Stomach (tissue), 9 donors: ENCODE data around the gene ADAMTS12. TPM values are rescaled to one million over a fixed set of nuclear protein-coding genes. Genes with fewer than 3 reads are reported as not detected.

Source experiments
- DNase-seq, 2 donors: peaks; one replicate each; pipeline versions ENCODE4 v3.0.0 to v3.0.0-alpha.2; 2013 to 2019
- H3K27ac ChIP-seq, 5 donors: fragments of 200-600 bp in 4 of 5; sonication (generic) in 4 of 5; one replicate each; pipeline ENCODE4 v1.5.1; 2013 to 2019; ENCODE audit warnings: mild to moderate bottlenecking in 1 of 5, moderate library complexity in 1 of 5
- H3K27me3 ChIP-seq, 3 donors: fragments of 200-600 bp; sonication (generic); one replicate each; pipeline ENCODE4 v1.5.1; 2017 to 2019; ENCODE audit warnings: mixed run types in 1 of 3
- H3K36me3 ChIP-seq, 4 donors: fragments of 200-600 bp; sonication (generic); 1 replicate in 3 of 4; 2 replicates in 1 of 4; pipeline ENCODE4 v1.5.1; 2016 to 2019
- H3K4me1 ChIP-seq, 4 donors: fragments of 200-600 bp; sonication (generic); one replicate each; pipeline ENCODE4 v1.5.1; 2016 to 2019
- H3K4me3 ChIP-seq, 4 donors: fragments of 200-600 bp; sonication (generic) in 3 of 4; one replicate each; pipeline ENCODE4 v1.5.1; 2016 to 2019; ENCODE audit warnings: mild to moderate bottlenecking in 1 of 4
- H3K9me3 ChIP-seq, 4 donors: fragments of 200-600 bp; sonication (generic); one replicate each; pipeline ENCODE4 v1.5.1; 2016 to 2019
- CTCF ChIP-seq, 7 experiments: fragments of 450-650 bp in 4 of 7; fragments of 200-600 bp in 3 of 7; sonication (generic) in 3 of 7; IDR thresholded peaks; one replicate each; pipeline ENCODE4 v1.5.1; 2016 to 2019; ENCODE audit warnings: antibody characterized with exemption in 7 of 7, control low read depth in 2 of 7, mild to moderate bottlenecking in 1 of 7
- EP300 ChIP-seq: sonication (generic); formaldehyde crosslinking; IDR thresholded peaks from one replicate; pipeline ENCODE4 v1.6.1; 2017; ENCODE audit warnings: antibody characterized with exemption
- POLR2A ChIP-seq, 4 donors: fragments of 450-650 bp; IDR thresholded peaks; one replicate each; pipeline ENCODE4 v1.6.1; 2016; ENCODE audit warnings: antibody characterized with exemption in 4 of 4, control low read depth in 2 of 4, mild to moderate bottlenecking in 1 of 4, moderate library complexity in 1 of 4
- POLR2AphosphoS5 ChIP-seq, 3 donors: sonication (generic); formaldehyde crosslinking; IDR thresholded peaks; one replicate each; pipeline ENCODE4 v1.6.1; 2016; ENCODE audit warnings: antibody characterized with exemption in 3 of 3
- whole genome bisulfite sequencing, 5 donors: extraction: QIAGEN DNeasy Blood & Tissue Kit in 3 of 5; methylation state at CpG; one replicate each; pipeline versions ENCODE4 v1.1.5 to v1.1.7; 2013 to 2018; 5-methylcytosine and 5-hydroxymethylcytosine counted together
- intact Hi-C: fragments of 100-400 bp; cut with DNase I; formaldehyde crosslinking; loops from one replicate; pipeline ENCODE4 v1.15.1; 2023; ENCODE audit warnings: low total_unique reads
- polyA plus RNA-seq, 3 donors: library from polyadenylated mRNA; stranded (reverse); fragments of 200-250 nt; gene quantifications; one replicate each; pipeline ENCODE4 v1.2.3, GENCODE V29; 2013
- total RNA-seq, 5 donors: library from RNA; depleted of rRNA; stranded (reverse); fragments of >200 nt; gene quantifications; one replicate each; pipeline versions ENCODE4 v1.1.0 to v1.2.3, GENCODE V29; 2014 to 2016
- donor health status: healthy with polysubstance abuse.
- donor health status: Bipolar disorder and iron deficiency.
- donor health status: healthy.

ADAMTS12 gene
- total and polyA plus RNA-seq, 8 donors: 0.14 to 17.1 (median 0.62) TPM; not detected in 1

DNA sequence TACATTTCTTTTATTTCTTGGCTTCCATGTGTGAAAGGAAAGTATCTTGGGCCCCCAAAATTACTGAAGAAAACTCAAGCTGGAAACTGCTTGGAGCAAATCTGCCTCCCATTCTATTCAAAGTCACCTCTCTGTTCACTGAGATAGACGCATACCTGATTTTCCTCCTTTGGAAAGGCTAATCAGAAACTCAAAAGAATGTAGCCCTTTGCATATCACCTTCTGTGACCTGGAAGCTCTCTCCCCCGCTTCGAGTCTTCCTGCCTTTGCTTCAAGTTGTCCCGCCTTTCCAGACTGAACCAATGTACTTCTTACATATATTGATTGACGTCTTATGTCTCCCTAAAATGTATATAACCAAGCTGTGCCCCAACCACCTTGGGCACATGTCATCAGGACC, 39.3 kb upstream of the ADAMTS12 start:
- DNase-seq: no peak
- Histone ChIP-seq H3K4me1 (peaks cover 2 to 7% (median 5%) of the 10 kb centered on the region in 4 donors), H3K27me3 (peaks cover 0 to 11% (median 8%) of the 10 kb centered on the region in 3 donors), H3K9me3 (no peaks in the 10 kb centered on the region), H3K4me3 (no peak overlapping the region), H3K27ac (no peak overlapping the region), H3K36me3 (no peaks in the 10 kb centered on the region)
- intact Hi-C loops: no loop called here
- 59 to 77% (median 71%) methylated on average over 5 of the region's 5 CpGs for WGBS, 5 donors
- no peak for TF ChIP-seq CTCF (IDR thresholded peaks at IDR 0.05)
- no peak for TF ChIP-seq POLR2AphosphoS5 (IDR thresholded peaks at IDR 0.05)
- TF ChIP-seq POLR2A (IDR thresholded peaks at IDR 0.05): no peak
- TF ChIP-seq EP300: no peak

DNA sequence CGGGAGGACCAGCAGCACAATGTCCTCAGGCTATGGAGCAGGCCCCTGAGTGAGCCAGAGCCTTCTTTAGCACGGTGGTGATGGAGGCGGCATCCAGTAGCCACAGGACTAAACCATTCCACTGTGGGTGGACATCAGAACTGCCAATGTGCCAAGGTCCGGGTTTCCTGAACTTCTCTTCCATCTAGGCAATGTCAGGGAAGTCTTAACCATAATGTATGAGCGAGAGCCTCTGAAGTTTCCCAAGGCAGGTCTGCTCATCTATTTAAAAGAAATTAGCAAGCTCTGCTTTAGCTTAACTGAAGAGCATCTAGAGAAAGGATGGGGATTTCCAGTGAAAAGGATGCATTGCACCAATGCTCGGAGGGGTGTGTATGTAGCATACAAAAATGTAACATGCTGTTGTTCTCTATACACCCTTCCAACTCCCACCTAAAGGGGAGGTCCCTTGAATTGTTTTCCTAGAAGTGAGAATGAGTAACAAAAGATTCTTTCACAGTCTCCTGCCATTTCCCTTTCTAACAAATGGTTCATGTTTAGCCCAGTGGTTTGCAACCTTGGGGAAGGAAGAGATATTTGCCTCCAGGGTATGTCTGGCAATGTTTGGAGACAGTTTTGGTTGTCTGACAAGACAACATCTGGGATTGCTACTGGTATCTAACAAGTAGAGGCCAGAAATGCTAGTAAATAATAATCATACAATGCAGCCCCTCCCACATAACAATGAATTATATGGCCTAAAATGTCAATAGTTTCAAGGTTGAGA, 38.3 kb upstream of the ADAMTS12 start:
- no peak overlapping the region for H3K4me3 ChIP-seq
- H3K36me3 ChIP-seq: no peaks in the 10 kb centered on the region
- no peaks in the 10 kb centered on the region for H3K4me1 ChIP-seq
- H3K27ac ChIP-seq: no peak overlapping the region
- WGBS, 5 donors: 86 to 97% (median 86%) methylated on average over 3 to 6 of the region's 6 CpGs
- intact Hi-C loops: no loop called here
- TF ChIP-seq POLR2AphosphoS5 (IDR thresholded peaks at IDR 0.05) (no peak), EP300 (no peak), POLR2A (IDR thresholded peaks at IDR 0.05) (no peak)
- peaks cover 0 to under 1% (median under 1%) of the 10 kb centered on the region in 3 donors for H3K27me3 ChIP-seq
- no peak for DNase-seq
- H3K9me3 ChIP-seq: no peaks in the 10 kb centered on the region

DNA sequence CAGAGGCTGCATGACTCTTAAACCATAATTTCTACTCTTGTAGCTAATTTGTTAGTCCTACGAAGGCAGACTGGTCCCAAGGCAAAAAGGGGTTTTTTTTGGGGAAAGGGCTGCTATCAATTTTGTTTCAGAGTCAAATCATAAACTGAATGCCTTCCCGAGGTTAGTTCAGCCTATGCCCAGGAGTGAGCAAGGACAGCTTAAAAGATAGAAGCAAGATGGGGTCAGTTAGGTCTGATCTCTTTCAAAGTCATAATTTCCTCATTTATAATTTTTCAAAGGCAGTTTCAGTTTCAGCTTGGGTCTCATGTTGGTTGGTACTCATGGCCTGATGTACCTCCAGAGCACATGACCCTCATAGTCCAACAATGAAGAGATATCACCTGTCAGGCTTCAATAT, 36.5 kb upstream of the ADAMTS12 start:
- WGBS, 5 donors: 72 to 80% (median 78%) methylated on average over 2 of the region's 2 CpGs
- no peaks in the 10 kb centered on the region for H3K27me3 ChIP-seq
- intact Hi-C loops: no loop called here
- no peaks in the 10 kb centered on the region for H3K36me3 ChIP-seq
- H3K27ac ChIP-seq: no peak overlapping the region
- no peak for DNase-seq
- H3K9me3 ChIP-seq: no peaks in the 10 kb centered on the region
- TF ChIP-seq POLR2AphosphoS5 (IDR thresholded peaks at IDR 0.05) (no peak), POLR2A (IDR thresholded peaks at IDR 0.05) (no peak), CTCF (IDR thresholded peaks at IDR 0.05) (no peak), EP300 (no peak)
- H3K4me3 ChIP-seq: no peak overlapping the region
- no peaks in the 10 kb centered on the region for H3K4me1 ChIP-seq

- Histone ChIP-seq H3K9me3 (no peaks in the 10 kb centered on the region), H3K36me3 (no peaks in the 10 kb centered on the region), H3K27ac (no peak overlapping the region), H3K4me1 (no peaks in the 10 kb centered on the region), H3K4me3 (no peak overlapping the region), H3K27me3 (no peaks in the 10 kb centered on the region)
- no peak for DNase-seq
- TF ChIP-seq CTCF (IDR thresholded peaks at IDR 0.05) (no peak), POLR2AphosphoS5 (IDR thresholded peaks at IDR 0.05) (no peak), EP300 (no peak), POLR2A (IDR thresholded peaks at IDR 0.05) (no peak)
- 31 to 47% (median 39%) methylated on average over 4 of the region's 4 CpGs for WGBS, 5 donors
- intact Hi-C loops: no loop called here
These were observed 35.9 kb upstream of the ADAMTS12 start for GRCh38 chr5:33927685-33928084.

DNA sequence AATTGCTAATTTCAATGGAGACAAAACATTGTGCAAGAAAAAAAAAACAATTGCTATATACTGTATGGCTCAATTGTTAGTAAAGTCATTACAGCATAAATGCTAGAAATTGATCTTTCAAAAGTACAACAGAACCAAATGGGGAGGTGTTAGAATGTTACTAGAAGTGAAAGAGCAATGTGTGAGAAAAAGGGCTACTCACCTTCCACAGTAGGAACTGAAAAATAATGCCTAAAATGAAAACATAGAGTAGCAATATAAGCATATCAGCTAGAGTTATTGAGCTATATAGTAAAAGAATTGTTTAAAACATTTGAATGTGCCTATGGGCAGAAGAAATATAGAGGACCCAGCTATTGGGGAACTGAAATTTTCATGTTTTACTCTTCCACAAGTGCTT, 33.5 kb upstream of the ADAMTS12 start:
- H3K4me1 ChIP-seq: no peaks in the 10 kb centered on the region
- no peak overlapping the region for H3K4me3 ChIP-seq
- TF ChIP-seq POLR2A (IDR thresholded peaks at IDR 0.05) (no peak), POLR2AphosphoS5 (IDR thresholded peaks at IDR 0.05) (no peak), EP300 (no peak), CTCF (IDR thresholded peaks at IDR 0.05) (no peak)
- H3K9me3 ChIP-seq: no peaks in the 10 kb centered on the region
- no peaks in the 10 kb centered on the region for H3K36me3 ChIP-seq
- no peaks in the 10 kb centered on the region for H3K27me3 ChIP-seq
- no peak overlapping the region for H3K27ac ChIP-seq
- no peak for DNase-seq
- intact Hi-C loops: no loop called here
